ENCODE data around the gene KLHDC3.

KLHDC3 gene

DNA sequence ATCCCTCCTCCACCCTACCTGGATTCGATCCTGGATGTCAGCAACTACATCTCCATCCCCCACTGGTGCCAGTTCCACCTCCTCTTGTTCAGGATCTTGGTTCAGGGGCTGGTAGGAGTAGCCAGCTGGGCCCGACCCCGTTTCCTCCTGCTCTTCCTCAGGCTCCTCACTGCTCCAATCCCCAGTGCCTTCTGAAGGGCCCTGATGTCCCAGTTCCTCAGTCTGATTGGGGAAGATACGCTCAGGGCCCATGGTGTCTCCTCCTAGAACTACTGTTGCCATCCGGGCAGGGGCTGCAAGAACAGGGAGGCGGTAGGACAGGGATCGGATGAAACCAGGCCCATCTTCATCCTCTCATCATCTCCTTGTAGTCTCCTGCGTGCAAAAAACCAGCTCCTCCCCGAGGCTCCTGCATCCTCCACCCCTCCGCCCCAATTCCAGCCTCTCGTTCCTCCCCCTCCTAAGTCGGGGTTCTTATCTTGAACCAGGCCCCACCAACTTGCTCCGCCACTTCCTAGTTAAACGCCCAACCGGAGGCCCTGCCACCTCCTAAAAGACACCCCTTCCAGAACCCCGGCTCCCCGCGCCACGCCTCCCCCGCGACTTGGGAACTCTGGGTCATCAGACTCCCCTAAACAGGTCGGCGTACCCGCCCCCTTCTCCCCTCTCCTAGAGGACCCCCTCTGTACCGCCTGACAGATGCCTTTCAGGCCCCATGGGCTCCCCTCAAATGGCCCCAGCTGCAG, 779 bp upstream of the KLHDC3 start:
- TF ChIP-seq, protein P1, sequence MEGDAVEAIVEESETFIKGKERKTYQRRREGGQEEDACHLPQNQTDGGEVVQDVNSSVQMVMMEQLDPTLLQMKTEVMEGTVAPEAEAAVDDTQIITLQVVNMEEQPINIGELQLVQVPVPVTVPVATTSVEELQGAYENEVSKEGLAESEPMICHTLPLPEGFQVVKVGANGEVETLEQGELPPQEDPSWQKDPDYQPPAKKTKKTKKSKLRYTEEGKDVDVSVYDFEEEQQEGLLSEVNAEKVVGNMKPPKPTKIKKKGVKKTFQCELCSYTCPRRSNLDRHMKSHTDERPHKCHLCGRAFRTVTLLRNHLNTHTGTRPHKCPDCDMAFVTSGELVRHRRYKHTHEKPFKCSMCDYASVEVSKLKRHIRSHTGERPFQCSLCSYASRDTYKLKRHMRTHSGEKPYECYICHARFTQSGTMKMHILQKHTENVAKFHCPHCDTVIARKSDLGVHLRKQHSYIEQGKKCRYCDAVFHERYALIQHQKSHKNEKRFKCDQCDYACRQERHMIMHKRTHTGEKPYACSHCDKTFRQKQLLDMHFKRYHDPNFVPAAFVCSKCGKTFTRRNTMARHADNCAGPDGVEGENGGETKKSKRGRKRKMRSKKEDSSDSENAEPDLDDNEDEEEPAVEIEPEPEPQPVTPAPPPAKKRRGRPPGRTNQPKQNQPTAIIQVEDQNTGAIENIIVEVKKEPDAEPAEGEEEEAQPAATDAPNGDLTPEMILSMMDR (IDR thresholded peaks at IDR 0.05; ENCODE audit: borderline replicate concordance, control extremely low read depth, extremely low read depth, insufficient read depth, missing control alignments) = no peak
- in situ Hi-C loops (cut with MboI; ENCODE audit: low sequenced_read_pairs, unreplicated experiment) = no loop called here

DNA sequence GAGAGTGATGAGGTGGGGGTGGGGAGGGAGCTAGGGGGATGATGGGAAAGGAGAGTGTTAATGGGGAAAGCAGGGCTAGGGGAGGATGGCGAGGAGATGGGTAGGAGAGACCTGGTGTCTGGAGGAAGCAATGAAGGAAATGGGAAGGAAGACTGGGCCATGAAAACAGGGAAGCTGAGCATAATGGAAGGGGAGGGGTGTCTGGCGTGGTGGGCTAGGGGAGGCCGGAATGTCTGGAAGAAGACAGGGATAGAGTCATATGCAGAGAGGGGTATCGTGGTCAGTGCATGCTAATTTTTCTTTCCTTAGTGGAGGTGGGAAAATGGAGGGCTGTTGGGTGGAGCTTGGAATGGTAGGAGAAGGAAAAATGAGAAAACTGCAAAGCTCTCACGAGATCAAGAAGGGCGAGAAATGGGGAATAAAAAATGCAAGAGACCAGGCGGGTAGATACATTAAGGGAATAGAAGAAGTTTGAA, 423 bp downstream of the KLHDC3 start:
- in situ Hi-C loops (cut with MboI; ENCODE audit: low sequenced_read_pairs, unreplicated experiment) = no loop called here

More for the DNA sequence above, 779 bp upstream of the KLHDC3 start:
- no peak for DNase-seq (ENCODE audit: low spot score)

DNA sequence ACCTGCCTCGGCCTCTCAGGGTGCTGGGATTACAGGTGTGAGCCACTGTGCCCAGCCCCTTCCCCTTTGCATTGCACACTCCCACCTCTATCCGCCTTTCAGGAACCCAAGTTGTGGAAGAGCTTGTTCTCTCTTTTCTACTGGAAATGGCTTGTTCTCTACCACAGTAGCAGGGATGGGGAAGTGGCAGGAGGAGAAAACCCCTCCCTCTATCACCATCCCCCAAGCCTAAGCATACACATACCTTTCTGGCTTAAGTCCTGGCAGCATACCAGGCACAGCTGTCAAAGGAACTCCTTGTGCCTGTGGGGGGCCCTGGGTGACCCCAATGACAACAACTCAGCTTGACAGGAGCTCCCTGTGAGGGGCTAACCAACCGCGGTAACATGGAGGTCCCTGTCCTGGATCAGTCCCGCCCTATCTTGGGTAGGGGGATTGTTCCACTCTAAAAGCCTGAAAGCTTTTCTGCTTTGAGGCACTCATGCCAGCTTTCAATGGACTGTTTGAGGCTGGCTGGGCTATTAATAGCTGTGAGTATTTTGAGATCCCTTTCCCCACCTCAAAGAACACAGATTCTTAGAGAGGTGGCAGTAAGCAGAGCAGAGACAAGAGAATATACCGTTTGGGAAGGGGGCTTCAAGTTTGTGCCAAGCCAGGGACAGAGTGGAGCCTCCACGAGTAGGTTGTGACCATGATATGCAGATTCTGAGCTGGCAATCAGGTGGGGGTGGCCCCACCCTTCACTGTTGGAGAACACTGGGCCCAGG, 2.3 kb downstream of the KLHDC3 start:
- DNase-seq (ENCODE audit: low spot score) = no peak
- TF ChIP-seq, protein P1 (IDR thresholded peaks at IDR 0.05; ENCODE audit: borderline replicate concordance, control extremely low read depth, extremely low read depth, insufficient read depth, missing control alignments) = no peak
- in situ Hi-C loops (cut with MboI; ENCODE audit: low sequenced_read_pairs, unreplicated experiment) = no loop called here

More for the DNA sequence above, 423 bp downstream of the KLHDC3 start:
- no peak for DNase-seq (ENCODE audit: low spot score)
- TF ChIP-seq, protein P1 (IDR thresholded peaks at IDR 0.05; ENCODE audit: borderline replicate concordance, control extremely low read depth, extremely low read depth, insufficient read depth, missing control alignments) = no peak

DNA sequence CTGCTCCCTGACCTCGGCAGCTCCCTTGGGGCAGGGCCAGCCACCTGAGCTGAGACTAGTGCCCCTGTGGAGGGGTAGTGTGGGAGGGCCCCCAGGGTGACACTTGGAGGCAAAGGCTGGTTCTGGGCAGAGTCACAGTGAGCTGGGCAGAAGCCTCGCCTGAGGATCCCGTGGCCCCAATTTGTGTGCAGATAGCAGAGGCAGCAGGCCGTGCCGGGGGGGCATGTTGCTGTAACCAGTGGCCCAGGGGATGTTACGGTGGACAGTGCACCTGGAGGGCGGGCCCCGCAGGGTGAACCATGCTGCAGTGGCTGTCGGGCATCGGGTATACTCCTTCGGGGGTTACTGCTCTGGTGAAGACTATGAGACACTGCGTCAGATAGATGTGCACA, 2.9 kb downstream of the KLHDC3 start:
- in situ Hi-C loops (cut with MboI; ENCODE audit: low sequenced_read_pairs, unreplicated experiment) = no loop called here
- TF ChIP-seq, protein P1 (IDR thresholded peaks at IDR 0.05; ENCODE audit: borderline replicate concordance, control extremely low read depth, extremely low read depth, insufficient read depth, missing control alignments) = no peak
- DNase-seq (ENCODE audit: low spot score) = no peak

- TF ChIP-seq, protein P1 (IDR thresholded peaks at IDR 0.05; ENCODE audit: borderline replicate concordance, control extremely low read depth, extremely low read depth, insufficient read depth, missing control alignments) = no peak
- DNase-seq (ENCODE audit: low spot score) = no peak
- in situ Hi-C loops (cut with MboI; ENCODE audit: low sequenced_read_pairs, unreplicated experiment) = no loop called here
Measured at GRCh38 chr6:43019152-43019551, 5.1 kb downstream of the KLHDC3 start.

DNA sequence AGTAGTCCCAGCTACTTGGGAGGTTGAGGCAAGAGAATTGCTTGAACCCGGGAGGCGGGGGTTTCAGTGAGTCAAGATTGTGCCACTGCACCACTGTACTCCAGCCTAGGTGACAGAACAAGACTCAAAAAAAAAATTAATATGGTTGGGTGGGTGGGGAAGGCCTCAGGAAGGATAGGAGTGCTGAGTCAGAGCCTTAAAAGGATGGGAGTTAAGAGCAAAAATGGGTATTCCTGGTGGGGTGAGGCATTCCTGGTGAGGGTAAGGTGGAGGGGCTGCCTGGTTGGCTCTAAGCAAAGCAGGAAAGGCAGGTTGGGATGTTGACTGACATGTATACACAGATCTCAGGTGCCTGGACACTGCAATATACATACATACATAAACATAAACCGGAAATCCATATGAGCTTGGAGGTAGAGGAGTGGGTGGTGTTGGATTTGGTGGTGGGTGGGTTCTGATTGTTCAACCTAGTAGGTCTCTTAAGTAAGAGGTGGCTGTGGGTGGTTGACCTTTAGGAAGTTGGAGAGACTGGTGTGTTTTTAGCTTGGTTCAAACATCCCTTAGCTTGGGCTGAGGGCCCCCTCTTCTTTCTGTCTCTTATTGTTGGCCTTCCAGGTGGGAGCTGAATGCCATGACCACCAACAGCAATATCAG, 6.1 kb downstream of the KLHDC3 start:
- TF ChIP-seq, protein P1 (IDR thresholded peaks at IDR 0.05; ENCODE audit: borderline replicate concordance, control extremely low read depth, extremely low read depth, insufficient read depth, missing control alignments) = no peak
- in situ Hi-C loops (cut with MboI; ENCODE audit: low sequenced_read_pairs, unreplicated experiment) = no loop called here
- no peak for DNase-seq (ENCODE audit: low spot score)
